ENCODE data around the gene HEXIM2.

DNA sequence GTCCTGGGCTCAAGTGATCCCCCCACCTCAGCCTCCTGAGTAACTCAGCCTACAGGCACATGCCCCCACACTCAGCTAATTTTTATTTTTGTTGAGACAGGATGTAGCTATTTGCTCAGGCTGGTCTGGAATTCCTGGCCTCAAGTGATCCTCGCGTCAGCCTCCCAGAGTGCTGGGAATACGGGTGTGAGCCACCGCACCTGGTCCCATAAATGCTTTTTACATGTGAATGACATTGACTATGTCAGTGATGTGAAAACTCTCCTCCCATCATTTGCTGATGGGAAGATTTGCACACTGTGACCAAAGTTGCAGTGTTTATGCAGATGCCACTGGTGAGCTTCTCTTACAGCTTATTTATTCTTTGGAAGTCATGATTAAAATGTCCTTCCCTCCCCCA lies 44.3 kb upstream of the HEXIM2 start:
- no peak for TF ChIP-seq POLR2A (IDR thresholded peaks at IDR 0.05)
- TF ChIP-seq, protein P1, sequence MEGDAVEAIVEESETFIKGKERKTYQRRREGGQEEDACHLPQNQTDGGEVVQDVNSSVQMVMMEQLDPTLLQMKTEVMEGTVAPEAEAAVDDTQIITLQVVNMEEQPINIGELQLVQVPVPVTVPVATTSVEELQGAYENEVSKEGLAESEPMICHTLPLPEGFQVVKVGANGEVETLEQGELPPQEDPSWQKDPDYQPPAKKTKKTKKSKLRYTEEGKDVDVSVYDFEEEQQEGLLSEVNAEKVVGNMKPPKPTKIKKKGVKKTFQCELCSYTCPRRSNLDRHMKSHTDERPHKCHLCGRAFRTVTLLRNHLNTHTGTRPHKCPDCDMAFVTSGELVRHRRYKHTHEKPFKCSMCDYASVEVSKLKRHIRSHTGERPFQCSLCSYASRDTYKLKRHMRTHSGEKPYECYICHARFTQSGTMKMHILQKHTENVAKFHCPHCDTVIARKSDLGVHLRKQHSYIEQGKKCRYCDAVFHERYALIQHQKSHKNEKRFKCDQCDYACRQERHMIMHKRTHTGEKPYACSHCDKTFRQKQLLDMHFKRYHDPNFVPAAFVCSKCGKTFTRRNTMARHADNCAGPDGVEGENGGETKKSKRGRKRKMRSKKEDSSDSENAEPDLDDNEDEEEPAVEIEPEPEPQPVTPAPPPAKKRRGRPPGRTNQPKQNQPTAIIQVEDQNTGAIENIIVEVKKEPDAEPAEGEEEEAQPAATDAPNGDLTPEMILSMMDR (IDR thresholded peaks at IDR 0.05): no peak

Measured in heart left ventricle (tissue), 13 donors.